ENCODE measurements around the gene MXRA8. TPM values are rescaled to one million over a fixed set of nuclear protein-coding genes. Genes with fewer than 3 reads are reported as not detected.
A peak's percentile ranks its signal among the peaks of the same experiment; 100 is the strongest.

MXRA8 gene
- total RNA-seq, 4 donors from 2014 or later, result 18.6 to 43.5 (median 21.9) TPM

DNA sequence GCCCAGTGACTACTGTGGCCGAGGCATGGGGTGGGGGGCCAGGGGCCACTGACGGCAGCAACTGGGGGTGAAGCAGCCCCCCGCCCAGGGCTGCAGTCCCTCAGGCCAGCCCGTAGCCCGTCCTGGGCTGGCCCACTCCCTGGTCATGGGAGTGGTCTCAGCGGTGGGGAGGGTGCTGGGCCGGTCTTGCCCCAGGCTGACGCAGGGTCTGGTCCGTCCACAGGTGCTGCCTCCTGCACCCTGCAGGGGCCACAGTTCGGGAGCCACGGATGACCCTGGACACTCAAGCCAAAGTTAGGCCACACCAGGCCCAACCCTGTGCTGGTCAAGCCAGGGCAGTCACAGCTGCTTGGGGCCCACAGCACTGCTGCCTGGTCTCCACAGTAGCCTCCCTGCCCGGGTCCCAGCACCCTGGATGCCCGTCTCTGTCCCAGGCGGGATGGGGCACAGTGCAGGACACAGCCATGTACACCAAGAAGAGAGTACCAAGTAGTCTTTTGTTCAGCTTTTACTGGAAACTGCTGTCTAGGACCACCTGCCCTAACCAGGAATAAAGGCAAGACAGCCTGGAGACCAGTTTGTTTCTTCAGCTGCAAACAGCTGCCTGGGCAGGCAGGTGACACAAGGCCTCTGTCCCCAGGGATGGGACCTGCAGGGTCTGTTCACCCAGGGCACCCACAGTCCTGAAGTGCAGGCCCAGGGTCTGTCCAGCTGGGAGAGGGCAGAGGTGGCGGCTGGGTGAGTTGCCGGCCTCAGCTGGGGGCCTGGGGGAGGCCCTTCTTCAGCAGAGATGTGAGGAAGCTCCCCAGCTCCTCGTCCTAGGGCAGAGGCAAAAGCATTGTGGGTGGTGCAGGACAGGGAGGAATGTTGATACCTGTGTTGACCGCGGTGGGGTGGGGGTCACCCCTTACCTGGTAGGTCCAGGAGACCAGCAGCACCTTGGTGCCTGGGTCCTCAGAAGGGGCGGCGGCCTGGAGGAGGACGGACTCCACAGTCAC is 46.9 kb downstream of the MXRA8 start:
- H3K9me3 ChIP-seq, result no peaks in the 10 kb centered on the region
- WGBS, result 84% methylated on average over 3 of the region's 22 CpGs
- peaks cover 35% of the 10 kb centered on the region for H3K4me1 ChIP-seq
- H3K4me3 ChIP-seq, result no peak overlapping the region
- no peaks in the 10 kb centered on the region for H3K27me3 ChIP-seq
- peak overlapping the region; percentile 93 for H3K27ac ChIP-seq
- H3K36me3 ChIP-seq, result peaks cover 47% of the 10 kb centered on the region
- no peak for DNase-seq (ENCODE audit: low spot score in 2 of 2)
- TF ChIP-seq, protein P1, sequence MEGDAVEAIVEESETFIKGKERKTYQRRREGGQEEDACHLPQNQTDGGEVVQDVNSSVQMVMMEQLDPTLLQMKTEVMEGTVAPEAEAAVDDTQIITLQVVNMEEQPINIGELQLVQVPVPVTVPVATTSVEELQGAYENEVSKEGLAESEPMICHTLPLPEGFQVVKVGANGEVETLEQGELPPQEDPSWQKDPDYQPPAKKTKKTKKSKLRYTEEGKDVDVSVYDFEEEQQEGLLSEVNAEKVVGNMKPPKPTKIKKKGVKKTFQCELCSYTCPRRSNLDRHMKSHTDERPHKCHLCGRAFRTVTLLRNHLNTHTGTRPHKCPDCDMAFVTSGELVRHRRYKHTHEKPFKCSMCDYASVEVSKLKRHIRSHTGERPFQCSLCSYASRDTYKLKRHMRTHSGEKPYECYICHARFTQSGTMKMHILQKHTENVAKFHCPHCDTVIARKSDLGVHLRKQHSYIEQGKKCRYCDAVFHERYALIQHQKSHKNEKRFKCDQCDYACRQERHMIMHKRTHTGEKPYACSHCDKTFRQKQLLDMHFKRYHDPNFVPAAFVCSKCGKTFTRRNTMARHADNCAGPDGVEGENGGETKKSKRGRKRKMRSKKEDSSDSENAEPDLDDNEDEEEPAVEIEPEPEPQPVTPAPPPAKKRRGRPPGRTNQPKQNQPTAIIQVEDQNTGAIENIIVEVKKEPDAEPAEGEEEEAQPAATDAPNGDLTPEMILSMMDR (IDR thresholded peaks at IDR 0.05), result no peak
- TF ChIP-seq EP300 (IDR thresholded peaks at IDR 0.05) (no peak), POLR2A (IDR thresholded peaks at IDR 0.05) (no peak), POLR2AphosphoS5 (IDR thresholded peaks at IDR 0.05) (no peak)

DNA sequence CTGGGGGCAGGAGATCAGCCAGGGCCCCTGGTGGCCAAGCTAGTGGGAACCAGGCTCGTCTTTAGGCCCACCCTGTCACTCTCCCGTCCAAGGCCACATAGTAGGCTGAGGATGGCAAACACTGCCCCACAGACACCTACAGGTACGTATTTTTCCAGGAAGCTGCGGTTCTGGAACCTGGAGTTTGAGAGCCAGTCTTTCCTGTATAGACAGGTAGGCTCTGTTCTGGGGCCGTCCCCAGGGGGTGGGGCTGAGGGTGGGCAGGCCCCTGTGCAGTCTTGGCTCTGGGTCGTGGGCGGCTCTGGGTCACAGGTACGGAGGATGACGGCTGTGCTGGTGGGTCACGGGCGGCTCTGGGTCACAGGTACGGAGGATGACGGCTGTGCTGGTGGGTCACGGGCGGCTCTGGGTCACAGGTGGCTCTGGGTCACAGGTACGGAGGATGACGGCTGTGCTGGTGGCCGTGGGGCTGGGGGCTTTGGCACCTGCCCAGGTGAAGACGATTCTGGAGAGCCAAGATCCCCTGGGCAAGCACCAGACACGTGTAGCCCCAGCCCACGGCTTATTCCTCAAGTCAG is 47.8 kb downstream of the MXRA8 start:
- Histone ChIP-seq H3K4me1 (peaks cover 43% of the 10 kb centered on the region), H3K27me3 (no peaks in the 10 kb centered on the region), H3K27ac (peak overlapping the region; percentile 93), H3K4me3 (peak overlapping the region; percentile 65), H3K9me3 (no peaks in the 10 kb centered on the region), H3K36me3 (peaks cover 47% of the 10 kb centered on the region)
- TF ChIP-seq, protein P1 (IDR thresholded peaks at IDR 0.05), result no peak
- TF ChIP-seq POLR2A (IDR thresholded peaks at IDR 0.05) (no peak), POLR2AphosphoS5 (IDR thresholded peaks at IDR 0.05) (no peak), EP300 (IDR thresholded peaks at IDR 0.05) (no peak)
- 50% methylated on average over 5 of the region's 21 CpGs for WGBS
- DNase-seq (ENCODE audit: low spot score in 2 of 2), result no peak

DNA sequence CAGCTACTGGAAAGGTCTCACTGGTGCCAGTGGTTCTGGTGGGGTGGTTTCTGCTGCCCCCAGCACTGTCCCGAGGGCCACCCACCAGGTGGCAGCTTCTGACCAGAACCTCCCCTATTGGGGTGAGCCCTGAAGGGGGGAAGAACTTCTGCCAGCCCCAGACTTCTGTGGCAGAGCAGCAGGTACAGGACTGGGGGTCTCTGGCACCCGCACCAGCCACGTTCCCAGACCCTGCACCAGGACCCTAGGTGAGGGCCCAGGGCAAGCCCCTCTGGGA is 48.3 kb downstream of the MXRA8 start:
- no peaks in the 10 kb centered on the region for H3K27me3 ChIP-seq
- no peaks in the 10 kb centered on the region for H3K9me3 ChIP-seq
- no peak for TF ChIP-seq POLR2A (IDR thresholded peaks at IDR 0.05)
- no peak for TF ChIP-seq POLR2AphosphoS5 (IDR thresholded peaks at IDR 0.05)
- TF ChIP-seq, protein P1 (IDR thresholded peaks at IDR 0.05), result no peak
- no peak for TF ChIP-seq EP300 (IDR thresholded peaks at IDR 0.05)
- H3K4me1 ChIP-seq, result peaks cover 49% of the 10 kb centered on the region
- H3K27ac ChIP-seq, result peak overlapping the region; percentile 93
- H3K36me3 ChIP-seq, result peaks cover 45% of the 10 kb centered on the region
- peak overlapping the region; percentile 65 for H3K4me3 ChIP-seq
- no CpG with 5 or more reads among the region's 3 CpGs for WGBS
- no peak for DNase-seq (ENCODE audit: low spot score in 2 of 2)

DNA sequence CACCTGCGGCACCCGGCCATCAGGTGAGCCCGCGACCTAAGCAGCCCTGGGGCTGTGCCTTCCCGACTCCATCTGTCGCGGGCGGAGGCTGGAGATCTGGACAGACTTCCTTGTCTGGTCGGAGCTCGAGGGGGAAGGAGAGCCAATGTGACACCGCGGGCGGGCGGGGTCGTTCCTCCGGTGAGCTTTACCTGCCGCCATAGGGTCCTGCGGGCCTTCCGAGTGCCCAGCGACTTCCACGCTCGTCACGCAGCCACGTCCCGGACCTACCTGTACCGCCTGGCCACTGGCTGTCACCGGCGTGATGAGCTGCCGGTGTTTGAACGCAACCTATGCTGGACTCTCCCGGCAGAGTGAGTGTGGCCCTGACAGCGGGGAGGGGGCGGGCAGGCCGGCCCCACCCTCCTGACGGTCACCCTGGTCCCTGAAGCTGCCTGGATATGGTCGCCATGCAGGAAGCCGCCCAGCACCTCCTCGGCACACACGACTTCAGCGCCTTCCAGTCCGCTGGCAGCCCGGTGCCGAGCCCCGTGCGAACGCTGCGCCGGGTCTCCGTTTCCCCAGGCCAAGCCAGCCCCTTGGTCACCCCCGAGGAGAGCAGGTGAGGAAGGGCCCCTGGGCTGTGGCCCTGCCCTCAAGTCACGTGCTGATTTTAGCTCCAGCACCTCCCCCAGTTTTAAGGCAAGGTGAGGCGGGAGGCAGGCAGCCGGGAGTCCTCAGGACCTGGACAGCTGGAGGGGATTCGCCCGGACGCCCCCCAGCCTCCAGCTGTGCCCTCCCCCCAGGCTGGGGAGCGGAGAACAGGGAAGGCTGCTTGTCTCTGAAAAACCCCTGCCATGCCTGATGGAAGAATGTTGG is 48.9 kb downstream of the MXRA8 start:
- TF ChIP-seq EP300 (IDR thresholded peaks at IDR 0.05), result no peak
- peak in 1 of 3 donors; percentile 7 for TF ChIP-seq POLR2AphosphoS5 (IDR thresholded peaks at IDR 0.05)
- H3K4me1 ChIP-seq, result peaks cover 54% of the 10 kb centered on the region
- DNase-seq (ENCODE audit: low spot score in 2 of 2), result no peak
- WGBS, result 58% methylated on average over 18 of the region's 57 CpGs
- peak overlapping the region; percentile 93 for H3K27ac ChIP-seq
- H3K4me3 ChIP-seq, result peak overlapping the region; percentile 65
- no peaks in the 10 kb centered on the region for H3K9me3 ChIP-seq
- peaks cover 39% of the 10 kb centered on the region for H3K36me3 ChIP-seq
- no peaks in the 10 kb centered on the region for H3K27me3 ChIP-seq

DNA sequence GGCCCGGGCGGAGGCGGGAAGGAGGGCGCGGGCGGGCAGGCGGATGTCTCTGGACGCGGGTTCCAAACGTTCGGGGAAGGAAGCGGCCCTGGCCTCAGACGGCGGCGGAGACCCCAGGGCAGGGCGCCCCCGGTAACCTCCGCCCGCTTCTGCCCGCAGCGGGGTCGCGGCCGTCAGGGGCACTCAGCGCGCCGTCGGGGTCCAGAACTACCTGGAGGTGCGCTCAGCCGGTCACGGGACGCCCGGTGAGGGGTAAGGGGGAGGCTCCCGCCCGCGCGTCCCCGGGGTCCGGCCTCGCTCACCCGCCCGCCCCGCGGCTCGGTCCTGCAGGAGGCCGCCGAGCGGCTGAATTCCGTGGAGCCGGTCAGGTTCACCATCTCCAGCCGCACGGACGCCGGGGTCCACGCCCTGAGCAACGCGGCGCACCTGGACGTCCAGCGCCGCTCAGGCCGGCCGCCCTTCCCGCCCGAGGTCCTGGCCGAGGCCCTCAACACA is 49.6 kb downstream of the MXRA8 start:
- DNase-seq (ENCODE audit: low spot score in 2 of 2), result no peak
- Histone ChIP-seq H3K27me3 (no peaks in the 10 kb centered on the region), H3K27ac (peak overlapping the region; percentile 93), H3K36me3 (peaks cover 32% of the 10 kb centered on the region), H3K4me1 (peaks cover 61% of the 10 kb centered on the region), H3K9me3 (no peaks in the 10 kb centered on the region), H3K4me3 (peak overlapping the region; percentile 65)
- TF ChIP-seq EP300 (IDR thresholded peaks at IDR 0.05), result no peak
- TF ChIP-seq POLR2AphosphoS5 (IDR thresholded peaks at IDR 0.05), result no peak
- no peak for TF ChIP-seq POLR2A (IDR thresholded peaks at IDR 0.05)
- TF ChIP-seq, protein P1 (IDR thresholded peaks at IDR 0.05), result no peak
- WGBS, result 3% methylated on average over 14 of the region's 66 CpGs
